Fibroblast of lung (primary cell): ENCODE data around the gene FAXC. TPM values are rescaled to one million over a fixed set of nuclear protein-coding genes. Genes with fewer than 3 reads are reported as not detected.

ENCODE experiments used
- DNase-seq, 2 donors: peaks; one replicate each; pipeline versions ENCODE4 v3.0.0 to v3.0.0-alpha.2; 2010; ENCODE audit warnings: low read depth in 2 of 2
- H2AFZ ChIP-seq: 2 replicates; pipeline ENCODE4 v1.5.1; 2012; ENCODE audit warnings: low read length, control low read depth, inconsistent platforms
- H3K27ac ChIP-seq: 2 replicates; pipeline ENCODE4 v1.5.1; 2011; ENCODE audit warnings: low read length, control low read depth; ENCODE audit not compliant: insufficient read depth
- H3K27me3 ChIP-seq: 2 replicates; pipeline ENCODE4 v1.5.1; 2011; ENCODE audit warnings: mild to moderate bottlenecking, low read length; ENCODE audit not compliant: control insufficient read depth, insufficient read depth
- H3K36me3 ChIP-seq: 2 replicates; pipeline ENCODE4 v1.5.1; 2011; ENCODE audit warnings: low read length; ENCODE audit not compliant: control insufficient read depth, insufficient read depth
- H3K4me1 ChIP-seq: 2 replicates; pipeline ENCODE4 v1.5.1; 2011; ENCODE audit warnings: low read length; ENCODE audit not compliant: control insufficient read depth, insufficient read depth; ENCODE audit errors: extremely low read depth
- H3K4me2 ChIP-seq: 2 replicates; pipeline ENCODE4 v1.5.1; 2011; ENCODE audit warnings: low read length, control low read depth; ENCODE audit not compliant: insufficient read depth; ENCODE audit errors: extremely low read depth
- H3K4me3 ChIP-seq, 4 experiments: fragments of 200-600 bp in 1 of 4; sonication (generic) in 1 of 4; replicated peaks in 1 of 4; 2 replicates each; pipeline ENCODE4 v1.5.1; 2011 to 2016; ENCODE audit warnings: low read length in 4 of 4, low read depth in 3 of 4, mild to moderate bottlenecking in 3 of 4, control low read depth in 2 of 4, inconsistent platforms in 1 of 4, mixed read lengths in 1 of 4; ENCODE audit not compliant: insufficient read depth in 1 of 4; ENCODE audit errors: control extremely low read depth in 1 of 4
- H3K79me2 ChIP-seq: 2 replicates; pipeline ENCODE4 v1.5.1; 2012; ENCODE audit warnings: mild to moderate bottlenecking, low read length, inconsistent platforms; ENCODE audit not compliant: control insufficient read depth, insufficient read depth
- H3K9ac ChIP-seq: 2 replicates; pipeline ENCODE4 v1.5.1; 2011; ENCODE audit warnings: mild to moderate bottlenecking, low read length, control low read depth; ENCODE audit not compliant: insufficient read depth
- H3K9me3 ChIP-seq: 2 replicates; pipeline ENCODE4 v1.5.1; 2012; ENCODE audit warnings: low read depth, low read length; ENCODE audit not compliant: control insufficient read depth, insufficient read depth
- H4K20me1 ChIP-seq: 2 replicates; pipeline ENCODE4 v1.5.1; 2011; ENCODE audit warnings: low read length; ENCODE audit not compliant: control insufficient read depth, insufficient read depth; ENCODE audit errors: extremely low read depth
- EZH2 ChIP-seq: IDR thresholded peaks from 2 replicates; pipeline ENCODE4 v1.5.1; 2012; ENCODE audit warnings: low read length, control low read depth, mild to moderate bottlenecking; ENCODE audit errors: missing control alignments
- polyA plus RNA-seq, 2 donors: library from polyadenylated mRNA; depleted of rRNA in 1 of 2; stranded (reverse) in 1 of 2; unstranded in 1 of 2; fragments of >200 nt; gene quantifications; 2 replicates each; pipeline ENCODE4 v1.2.1, GENCODE V29; 2011 to 2012; ENCODE audit warnings: missing spikeins in 1 of 2
- total RNA-seq: library from RNA; depleted of rRNA; stranded (reverse); fragments of >200 nt; gene quantifications from 2 replicates; pipeline ENCODE4 v1.2.1, GENCODE V29; 2014
- TF ChIP-seq, protein P1 (sequence below), 2 donors: IDR thresholded peaks in 1 of 2; conservative IDR thresholded peaks in 1 of 2; 1 replicate in 1 of 2; 2 replicates in 1 of 2; pipeline ENCODE4 v1.5.1; 2011 to 2012; ENCODE audit warnings: low read length in 2 of 2, control low read depth in 1 of 2, inconsistent platforms in 1 of 2, low read depth in 1 of 2, mild to moderate bottlenecking in 1 of 2

FAXC gene
- total and polyA plus RNA-seq, 2 donors (not counting 1 experiment from before 2014, with no cell fraction given), result 0.17 to 2.7 TPM

DNA sequence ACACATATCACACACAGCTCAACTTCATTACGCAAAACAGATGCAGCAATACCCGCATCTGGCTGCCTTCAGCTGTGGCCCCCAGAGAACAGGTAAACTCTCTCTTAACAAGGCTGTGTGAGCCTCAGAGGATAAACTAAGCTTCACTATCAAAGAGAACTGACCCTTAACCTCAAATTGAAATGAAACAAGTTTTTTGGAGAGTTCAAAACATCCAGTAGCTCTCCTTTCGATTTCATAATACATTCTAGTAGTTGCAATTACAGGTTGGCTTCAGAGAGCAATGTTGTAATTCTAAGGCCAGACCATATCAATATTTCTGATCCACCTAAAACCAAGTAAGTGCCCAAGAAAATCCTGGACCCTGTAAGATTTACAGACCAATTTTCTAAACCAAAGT is 113.5 kb downstream of the FAXC start:
- Histone ChIP-seq H3K36me3 (no peaks in the 10 kb centered on the region), H3K9ac (no peak overlapping the region), H3K27ac (no peak overlapping the region), H3K4me1 (no peaks in the 10 kb centered on the region), H3K27me3 (no peaks in the 10 kb centered on the region), H3K9me3 (no peaks in the 10 kb centered on the region), H3K79me2 (no peaks in the 10 kb centered on the region), H2AFZ (no peak overlapping the region), H3K4me3 (no peak overlapping the region), H4K20me1 (no peaks in the 10 kb centered on the region), H3K4me2 (no peak overlapping the region)
- TF ChIP-seq, protein P1, sequence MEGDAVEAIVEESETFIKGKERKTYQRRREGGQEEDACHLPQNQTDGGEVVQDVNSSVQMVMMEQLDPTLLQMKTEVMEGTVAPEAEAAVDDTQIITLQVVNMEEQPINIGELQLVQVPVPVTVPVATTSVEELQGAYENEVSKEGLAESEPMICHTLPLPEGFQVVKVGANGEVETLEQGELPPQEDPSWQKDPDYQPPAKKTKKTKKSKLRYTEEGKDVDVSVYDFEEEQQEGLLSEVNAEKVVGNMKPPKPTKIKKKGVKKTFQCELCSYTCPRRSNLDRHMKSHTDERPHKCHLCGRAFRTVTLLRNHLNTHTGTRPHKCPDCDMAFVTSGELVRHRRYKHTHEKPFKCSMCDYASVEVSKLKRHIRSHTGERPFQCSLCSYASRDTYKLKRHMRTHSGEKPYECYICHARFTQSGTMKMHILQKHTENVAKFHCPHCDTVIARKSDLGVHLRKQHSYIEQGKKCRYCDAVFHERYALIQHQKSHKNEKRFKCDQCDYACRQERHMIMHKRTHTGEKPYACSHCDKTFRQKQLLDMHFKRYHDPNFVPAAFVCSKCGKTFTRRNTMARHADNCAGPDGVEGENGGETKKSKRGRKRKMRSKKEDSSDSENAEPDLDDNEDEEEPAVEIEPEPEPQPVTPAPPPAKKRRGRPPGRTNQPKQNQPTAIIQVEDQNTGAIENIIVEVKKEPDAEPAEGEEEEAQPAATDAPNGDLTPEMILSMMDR (conservative IDR thresholded peaks at IDR 0.05 in 1 of 2, IDR thresholded peaks at IDR 0.05 in 1 of 2; ENCODE audit: low read depth in 1 of 2, low read length in 2 of 2), result no peak
- TF ChIP-seq EZH2, result no peak
- no peak for DNase-seq

DNA sequence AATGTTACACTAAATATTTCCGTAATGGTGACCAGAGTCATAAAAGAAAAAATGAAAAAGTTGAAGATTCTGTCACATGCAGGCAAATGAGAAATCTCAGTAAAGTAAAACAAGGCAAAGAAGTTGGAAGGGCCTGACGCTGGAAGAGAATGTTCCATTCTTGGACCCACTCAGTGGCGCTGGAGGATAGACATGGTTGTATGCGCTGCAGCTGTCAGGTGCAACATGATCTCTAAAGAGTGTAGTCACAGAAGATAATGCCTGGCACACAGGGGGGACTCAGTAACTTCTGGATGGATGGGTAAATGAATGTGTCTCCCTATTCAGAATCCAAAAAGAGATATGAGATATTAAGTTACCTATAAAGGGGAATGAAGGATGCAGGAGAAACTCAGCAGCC is 116.3 kb downstream of the FAXC start:
- Histone ChIP-seq H3K4me2 (no peak overlapping the region), H3K79me2 (no peaks in the 10 kb centered on the region), H3K4me3 (no peak overlapping the region), H4K20me1 (no peaks in the 10 kb centered on the region), H2AFZ (no peak overlapping the region), H3K9ac (no peak overlapping the region), H3K27ac (no peak overlapping the region), H3K9me3 (no peaks in the 10 kb centered on the region), H3K27me3 (no peaks in the 10 kb centered on the region), H3K4me1 (no peaks in the 10 kb centered on the region), H3K36me3 (no peaks in the 10 kb centered on the region)
- no peak for TF ChIP-seq EZH2
- TF ChIP-seq, protein P1 (conservative IDR thresholded peaks at IDR 0.05 in 1 of 2, IDR thresholded peaks at IDR 0.05 in 1 of 2; ENCODE audit: low read depth in 1 of 2, low read length in 2 of 2), result no peak
- no peak for DNase-seq

DNA sequence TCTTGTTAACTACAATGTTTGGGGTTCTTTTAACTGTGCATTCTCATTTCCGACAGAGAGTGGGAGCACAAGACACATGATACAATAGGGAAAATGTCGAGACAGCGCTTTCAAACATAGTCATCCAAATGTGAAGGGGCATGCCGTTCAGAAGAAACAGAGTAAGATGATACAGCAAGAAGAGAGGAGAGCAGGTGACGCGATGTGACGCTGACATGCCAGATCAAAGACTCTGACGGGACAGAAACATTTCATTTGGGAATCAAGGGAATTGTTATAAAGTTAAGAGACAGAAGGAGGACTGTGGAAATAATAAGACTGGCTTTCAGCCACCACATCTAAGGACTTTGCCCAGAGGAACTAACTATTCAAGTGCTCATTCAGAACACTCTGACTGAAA is 117.4 kb downstream of the FAXC start:
- Histone ChIP-seq H3K79me2 (no peaks in the 10 kb centered on the region), H3K36me3 (no peaks in the 10 kb centered on the region)

More for the DNA sequence above, 117.4 kb downstream of the FAXC start:
- H3K4me1 ChIP-seq, result no peaks in the 10 kb centered on the region
- no peaks in the 10 kb centered on the region for H3K9me3 ChIP-seq
- H3K27ac ChIP-seq, result no peak overlapping the region
- DNase-seq, result no peak
- no peak overlapping the region for H3K4me3 ChIP-seq
- no peak overlapping the region for H2AFZ ChIP-seq
- H3K4me2 ChIP-seq, result no peak overlapping the region
- no peaks in the 10 kb centered on the region for H3K27me3 ChIP-seq
- TF ChIP-seq, protein P1 (conservative IDR thresholded peaks at IDR 0.05 in 1 of 2, IDR thresholded peaks at IDR 0.05 in 1 of 2; ENCODE audit: low read depth in 1 of 2, low read length in 2 of 2), result no peak
- no peak for TF ChIP-seq EZH2
- no peak overlapping the region for H3K9ac ChIP-seq
- H4K20me1 ChIP-seq, result no peaks in the 10 kb centered on the region
